IMR-90 (cell line): ENCODE measurements around the gene LHFPL6. TPM values are rescaled to one million over a fixed set of nuclear protein-coding genes. Genes with fewer than 3 reads are reported as not detected.

ENCODE experiments used
- ATAC-seq: fragments of 200-7000 bp; cut with Tn5 transposase; 2 replicates; pipeline ENCODE4 v1.9.1; 2020; ENCODE audit warnings: low read depth, mild to moderate bottlenecking, moderate library complexity
- BruUV-seq: library from RNA; stranded (reverse); fragments of 400-500 nt; replicated peaks from 2 replicates; lab custom pipeline; 2021; lab: Mats Ljungman, UMichigan
- CTCF ChIA-PET: fragments of 300-600 bp; formaldehyde crosslinking; extraction: SDS; loops from one replicate; lab custom pipeline; 2021; ENCODE audit warnings: antibody characterized with exemption; lab: Yijun Ruan, JAX
- POLR2A ChIA-PET: fragments of 300-600 bp; sonication (Branson Sonifier 250); formaldehyde crosslinking; loops from one replicate; lab custom pipeline; 2022; ENCODE audit warnings: antibody characterized with exemption; ENCODE audit not compliant: unreplicated experiment; lab: Charles Lee
- DNase-seq: peaks from one replicate; pipeline ENCODE4 v3.0.0; 2013
- H2AFZ ChIP-seq: replicated peaks from 2 replicates; pipeline ENCODE3; 2013; ENCODE audit warnings: low read length, mild to moderate bottlenecking; ENCODE audit not compliant: poor library complexity
- H2AK5ac ChIP-seq: 2 replicates; pipeline ENCODE4 v1.6.1; 2013; ENCODE audit warnings: low read depth, low read length, inconsistent platforms
- H2AK9ac ChIP-seq: replicated peaks from 2 replicates; pipeline ENCODE3; 2013; ENCODE audit warnings: mild to moderate bottlenecking, low read depth, low read length, moderate library complexity; ENCODE audit not compliant: poor library complexity
- H2BK120ac ChIP-seq: 2 replicates; pipeline ENCODE4 v1.6.1; 2013; ENCODE audit warnings: low read depth, low read length, inconsistent platforms
- H2BK15ac ChIP-seq: 3 replicates; pipeline ENCODE4 v1.6.1; 2013; ENCODE audit warnings: low read depth, low read length, inconsistent platforms
- H2BK20ac ChIP-seq: 2 replicates; pipeline ENCODE4 v1.6.1; 2013; ENCODE audit warnings: low read depth, mild to moderate bottlenecking, inconsistent platforms, low read length, moderate library complexity
- H2BK5ac ChIP-seq: 2 replicates; pipeline ENCODE4 v1.6.1; 2013; ENCODE audit warnings: mild to moderate bottlenecking, low read depth, low read length, inconsistent platforms; ENCODE audit not compliant: poor library complexity, severe bottlenecking
- H3K14ac ChIP-seq: replicated peaks from 2 replicates; pipeline ENCODE4 v1.6.1; 2013; ENCODE audit warnings: low read depth, low read length, inconsistent platforms
- H3K18ac ChIP-seq: 2 replicates; pipeline ENCODE4 v1.6.1; 2013; ENCODE audit warnings: low read depth, low read length, control low read depth
- H3K23ac ChIP-seq: 2 replicates; pipeline ENCODE4 v1.6.1; 2013; ENCODE audit warnings: low read depth, low read length, inconsistent platforms
- H3K27ac ChIP-seq: 2 replicates; pipeline ENCODE4 v1.5.1; 2013; ENCODE audit warnings: mild to moderate bottlenecking, control low read depth, low read length; ENCODE audit not compliant: insufficient read depth
- H3K27me3 ChIP-seq: 2 replicates; pipeline ENCODE4 v1.6.1; 2013; ENCODE audit warnings: low read length; ENCODE audit not compliant: control insufficient read depth, insufficient read depth
- H3K36me3 ChIP-seq: 2 replicates; pipeline ENCODE4 v1.6.1; 2013; ENCODE audit warnings: low read length, mixed read lengths; ENCODE audit not compliant: control insufficient read depth, insufficient read depth
- H3K4ac ChIP-seq: 2 replicates; pipeline ENCODE4 v1.6.1; 2013; ENCODE audit warnings: low read depth, low read length, inconsistent platforms
- H3K4me1 ChIP-seq: 2 replicates; pipeline ENCODE4 v1.6.1; 2013; ENCODE audit warnings: low read length, mixed read lengths; ENCODE audit not compliant: control insufficient read depth, insufficient read depth
- H3K4me2 ChIP-seq: 2 replicates; pipeline ENCODE4 v1.6.1; 2013; ENCODE audit warnings: low read depth, mild to moderate bottlenecking, control low read depth, low read length, moderate library complexity
- H3K4me3 ChIP-seq: 2 replicates; pipeline ENCODE4 v1.5.1; 2013; ENCODE audit warnings: low read depth, mild to moderate bottlenecking, control low read depth, low read length, moderate library complexity; ENCODE audit not compliant: insufficient read depth
- H3K56ac ChIP-seq: 2 replicates; pipeline ENCODE4 v1.6.1; 2013; ENCODE audit warnings: low read length, inconsistent platforms; ENCODE audit not compliant: insufficient read depth; ENCODE audit errors: extremely low read depth
- H3K79me1 ChIP-seq, 2 experiments: 2 replicates each; pipeline ENCODE4 v1.6.1; 2013; ENCODE audit warnings: low read length in 2 of 2, inconsistent platforms in 1 of 2, low read depth in 1 of 2
- H3K9ac ChIP-seq: 2 replicates; pipeline ENCODE4 v1.6.1; 2013; ENCODE audit warnings: low read depth, low read length, control low read depth
- H3K9me1 ChIP-seq: 2 replicates; pipeline ENCODE4 v1.6.1; 2013; ENCODE audit warnings: low read length, inconsistent platforms; ENCODE audit not compliant: insufficient read depth
- H3K9me3 ChIP-seq: 2 replicates; pipeline ENCODE4 v1.6.1; 2013; ENCODE audit warnings: low read length; ENCODE audit not compliant: control insufficient read depth, insufficient read depth
- H4K20me1 ChIP-seq: 2 replicates; pipeline ENCODE4 v1.6.1; 2013; ENCODE audit warnings: low read length, inconsistent platforms; ENCODE audit not compliant: insufficient read depth
- H4K5ac ChIP-seq: 2 replicates; pipeline ENCODE4 v1.6.1; 2013; ENCODE audit warnings: mild to moderate bottlenecking, low read depth, low read length, control low read depth
- H4K8ac ChIP-seq, 2 experiments: 2 replicates each; pipeline ENCODE4 v1.6.1; 2013; ENCODE audit warnings: low read depth in 2 of 2, low read length in 2 of 2, control low read depth in 1 of 2, inconsistent platforms in 1 of 2
- H4K91ac ChIP-seq: 2 replicates; pipeline ENCODE4 v1.6.1; 2013; ENCODE audit warnings: low read depth, low read length, inconsistent platforms; ENCODE audit not compliant: insufficient read depth
- CHD1 ChIP-seq: IDR thresholded peaks from 2 replicates; pipeline ENCODE4 v1.6.1; 2012; ENCODE audit warnings: low read depth, low read length, improper control_type of control experiment
- RAD21 ChIP-seq: IDR thresholded peaks from 2 replicates; pipeline ENCODE4 v1.6.1; 2012; ENCODE audit warnings: low read length, improper control_type of control experiment
- WGBS, 2 experiments: methylation state at CpG; one replicate each; pipeline versions ENCODE4 v1.1.5 to v1.1.7; 2013; ENCODE audit warnings: missing lambda C conversion rate in 2 of 2; ENCODE audit not compliant: insufficient read length in 1 of 2; ENCODE audit errors: extremely low coverage in 2 of 2; 5-methylcytosine and 5-hydroxymethylcytosine counted together
- dilution Hi-C: fragments of 300-500 bp; cut with HindIII; formaldehyde crosslinking; loops from one replicate; pipeline ENCODE4 v1.14.3; 2018; ENCODE audit warnings: low sequenced_read_pairs; ENCODE audit not compliant: unreplicated experiment
- in situ Hi-C: fragments of 300-500 bp; cut with MboI; formaldehyde crosslinking; loops from 3 replicates; pipeline ENCODE4 v1.14.3; 2019; ENCODE audit warnings: low sequenced_read_pairs, inconsistent platforms, mixed read lengths
- intact Hi-C: fragments of 100-400 bp; cut with micrococcal nuclease; formaldehyde crosslinking; loops from 2 replicates; pipeline ENCODE4 v1.10.0; 2022
- polyA plus RNA-seq, 3 experiments: library from polyadenylated mRNA; depleted of rRNA; stranded (reverse); fragments of >200 nt; gene quantifications; 2 replicates each; pipeline ENCODE4 v1.2.3, GENCODE V29; 2012; ENCODE audit warnings: low replicate concordance in 1 of 3
- total RNA-seq: library from RNA; depleted of rRNA; stranded (reverse); fragments of >200 nt; gene quantifications from 2 replicates; pipeline ENCODE4 v1.2.3, GENCODE V29; 2012

Gene LHFPL6
- total and polyA plus RNA-seq, 2 of the 4 experiments (the other 2 are of a cell fraction) = 24.7 to 36.1 TPM

- Histone ChIP-seq H3K14ac (no peak overlapping the region), H3K4me3 (no peak overlapping the region), H4K8ac (no peak overlapping the region), H2AK5ac (peak overlapping the region; percentile 2; the same call in 1 of the 2 replicates), H4K91ac (no peak overlapping the region), H3K9ac (no peak overlapping the region), H3K9me1 (peaks cover 14% of the 10 kb centered on the region), H3K27ac (no peak overlapping the region), H3K27me3 (no peaks in the 10 kb centered on the region), H3K56ac (no peak overlapping the region), H2AK9ac (no peak overlapping the region), H3K4me1 (peaks cover 10% of the 10 kb centered on the region), H4K5ac (no peak overlapping the region), H2AFZ (no peak overlapping the region), H3K36me3 (no peaks in the 10 kb centered on the region), H2BK5ac (no peak overlapping the region), H2BK120ac (no peak overlapping the region), H4K20me1 (no peaks in the 10 kb centered on the region; the same call in 1 of the 2 replicates), H3K79me1 (peaks cover 20 to 46% of the 10 kb centered on the region in 2 experiments; a peak in 3 of 4 replicates), H3K4ac (peak overlapping the region; percentile 3; the same call in 1 of the 2 replicates), H3K4me2 (no peak overlapping the region), H2BK20ac (peak overlapping the region; percentile 36; the same call in 1 of the 2 replicates), H3K23ac (peak overlapping the region; percentile 8; the same call in 1 of the 2 replicates), H3K18ac (no peak overlapping the region), H3K9me3 (no peaks in the 10 kb centered on the region), H2BK15ac (no peak overlapping the region)
- WGBS, 2 experiments = no CpG with 5 or more reads among the region's 6 CpGs
- ChIA-PET POLR2A (no interaction called here), CTCF (interaction anchor here (1.2 kb wide), 1 partner anchor 80 kb away, joined by 3 read pairs; no protein-coding TSS in a partner anchor)
- dilution Hi-C loops = no loop called here
- DNase-seq (no peak), ATAC-seq (no peak)
- BruUV-seq = no TSS peak
- TF ChIP-seq CHD1 = no peak
- TF ChIP-seq RAD21 = no peak
- in situ Hi-C loops = no loop called here
- intact Hi-C loops = no loop called here
Observed at GRCh38 chr13:39536274-39536673, 66.7 kb downstream of the LHFPL6 start.
